Measurements from ENCODE around the gene HS3ST5.
"Not testable (repeated sequence)": the region's sequence is repeated elsewhere in the genome, so short reads cannot be mapped to it uniquely, and the experiment has no call there.

HS3ST5 gene

DNA sequence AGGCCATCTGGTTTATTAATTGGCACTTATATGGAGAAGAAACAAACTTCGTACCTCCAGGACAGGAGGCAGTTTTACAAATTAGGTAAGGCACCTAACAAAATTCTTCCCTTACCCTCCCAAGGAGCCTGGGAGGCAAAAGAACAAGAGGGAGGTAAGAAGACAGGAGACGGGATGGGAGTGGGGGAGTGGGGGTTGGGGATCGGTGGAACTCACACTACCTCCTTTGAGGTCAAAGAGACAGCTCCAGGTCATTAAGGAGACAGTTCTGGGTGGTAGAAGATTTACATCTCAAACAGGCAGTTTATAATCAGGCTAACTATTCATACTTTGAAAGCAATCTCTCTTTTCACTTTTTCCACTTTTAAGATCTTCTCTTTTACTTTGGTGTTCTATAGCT, 259.6 kb downstream of the HS3ST5 start:
- DNase-seq = no peak

DNA sequence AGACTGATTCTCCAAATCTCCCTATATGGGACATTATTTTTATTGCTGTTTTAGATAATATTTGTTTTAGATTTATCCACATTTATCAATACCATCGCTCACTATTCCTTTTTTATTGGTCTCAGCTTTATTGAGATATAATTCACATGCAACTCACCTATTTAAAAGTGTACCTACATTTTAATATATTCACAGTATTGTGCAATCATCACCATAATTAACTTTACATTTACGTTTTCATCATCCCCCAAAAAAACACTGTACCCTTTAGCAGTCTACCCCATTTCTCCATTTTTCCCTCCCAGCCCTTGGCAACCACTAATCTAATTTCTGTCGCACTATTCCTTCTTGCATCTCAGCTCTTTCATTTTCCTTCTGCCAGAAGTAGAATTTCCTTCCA, 261.1 kb downstream of the HS3ST5 start:
- no peak for DNase-seq

DNA sequence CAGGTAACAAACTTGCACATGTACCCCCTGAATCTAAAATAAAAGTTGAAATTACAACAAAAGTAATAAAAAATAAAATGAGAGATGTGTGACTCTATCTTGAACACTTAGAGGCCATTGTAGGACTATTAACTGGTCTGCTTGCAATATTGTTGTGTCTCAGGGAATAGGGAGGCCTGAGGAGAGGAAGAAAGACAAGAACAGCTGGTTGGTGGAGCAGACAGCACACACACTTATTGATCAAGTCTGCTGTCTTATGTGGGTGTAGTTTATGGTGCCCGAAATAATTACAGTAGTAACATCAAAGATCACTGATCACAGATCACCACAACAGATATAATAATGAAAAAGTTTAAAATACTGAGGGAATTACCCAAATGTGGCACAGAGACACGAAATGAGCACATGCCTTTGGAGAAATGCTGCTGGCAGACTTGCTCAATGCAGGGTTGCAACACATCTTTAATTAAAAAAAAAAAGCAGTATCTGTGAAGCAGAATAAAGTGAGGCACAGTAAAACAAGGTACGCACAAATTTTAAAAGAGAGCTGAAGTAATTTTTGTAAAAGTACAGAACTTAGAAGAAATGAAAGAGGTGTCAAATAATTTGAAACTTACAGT, 261.8 kb downstream of the HS3ST5 start:
- no peak for DNase-seq

DNA sequence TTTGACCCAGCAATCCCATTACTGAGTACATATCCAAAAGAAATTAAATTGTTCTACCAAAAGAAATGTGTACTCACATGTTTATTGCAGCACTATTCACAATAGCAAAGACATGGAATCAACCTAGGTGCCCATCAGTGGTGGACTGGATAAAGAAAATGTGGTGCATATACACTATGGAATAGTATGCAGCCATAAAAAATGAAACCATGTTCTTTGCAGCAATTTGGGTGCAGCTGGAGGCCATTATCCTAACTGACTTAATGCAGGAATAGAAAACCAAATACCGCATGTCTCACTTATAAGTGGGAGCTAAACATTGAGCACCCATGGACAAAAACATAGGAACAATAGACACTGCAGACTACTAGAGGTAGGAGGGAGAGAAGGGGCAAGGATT, 262.4 kb downstream of the HS3ST5 start:
- not testable (repeated sequence) for DNase-seq

DNA sequence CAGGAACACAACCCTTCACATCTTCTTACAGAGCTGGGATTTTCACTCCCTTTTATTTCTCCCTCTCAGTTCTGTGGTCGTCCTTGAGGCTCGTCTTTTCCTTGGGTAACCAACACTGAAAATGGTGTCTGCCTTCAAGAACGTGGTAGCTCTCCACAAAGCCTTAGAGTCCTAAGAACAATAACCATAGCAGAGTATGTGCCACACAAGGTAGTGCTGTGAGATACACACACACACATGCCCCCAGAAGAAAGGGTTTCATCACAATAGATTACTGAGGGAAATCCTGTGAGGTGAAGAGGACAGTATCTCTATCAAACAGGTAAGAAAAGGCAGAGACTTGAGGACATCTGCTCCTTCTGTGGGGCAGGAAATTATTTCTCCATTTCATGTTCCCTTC, 267.0 kb downstream of the HS3ST5 start:
- no peak for DNase-seq

DNA sequence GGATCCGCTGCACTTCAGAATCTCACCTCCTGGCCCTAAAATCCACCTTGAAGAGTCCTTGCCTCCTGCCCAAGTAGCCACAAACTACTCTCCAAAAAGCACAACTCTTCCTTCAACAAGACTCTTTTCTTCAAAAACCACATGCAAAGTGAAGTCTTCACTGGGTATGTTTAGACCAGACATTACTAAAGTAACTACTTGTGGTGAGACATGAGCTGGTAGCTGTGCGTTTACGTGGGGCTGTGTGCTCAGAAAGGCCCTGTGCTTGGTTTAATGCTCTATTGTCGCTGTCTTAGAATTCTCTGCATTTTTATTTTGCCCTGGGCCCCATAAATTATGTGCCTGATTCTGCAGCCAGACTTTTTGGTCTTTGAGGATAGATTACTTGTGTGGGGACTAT, 267.5 kb downstream of the HS3ST5 start:
- no peak for DNase-seq

DNA sequence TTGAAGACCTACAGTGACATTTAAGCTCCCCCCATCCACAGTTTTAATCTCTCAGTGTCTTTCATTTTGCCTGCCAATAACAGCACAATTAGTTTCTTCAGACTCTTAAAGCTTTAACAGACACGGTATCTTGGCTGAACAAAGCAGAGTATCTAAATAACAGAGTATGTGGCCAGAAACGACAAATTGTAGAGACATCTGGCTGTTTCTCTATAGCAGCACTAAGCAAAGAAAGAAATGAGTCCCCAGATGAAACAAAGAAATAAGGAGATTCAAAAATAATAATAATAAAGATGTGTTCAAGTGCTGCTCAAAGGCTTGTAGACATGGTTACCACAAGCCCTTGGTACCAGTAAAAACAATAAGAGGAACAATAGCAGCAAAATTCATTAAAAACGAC, 274.1 kb downstream of the HS3ST5 start:
- no peak for DNase-seq

DNA sequence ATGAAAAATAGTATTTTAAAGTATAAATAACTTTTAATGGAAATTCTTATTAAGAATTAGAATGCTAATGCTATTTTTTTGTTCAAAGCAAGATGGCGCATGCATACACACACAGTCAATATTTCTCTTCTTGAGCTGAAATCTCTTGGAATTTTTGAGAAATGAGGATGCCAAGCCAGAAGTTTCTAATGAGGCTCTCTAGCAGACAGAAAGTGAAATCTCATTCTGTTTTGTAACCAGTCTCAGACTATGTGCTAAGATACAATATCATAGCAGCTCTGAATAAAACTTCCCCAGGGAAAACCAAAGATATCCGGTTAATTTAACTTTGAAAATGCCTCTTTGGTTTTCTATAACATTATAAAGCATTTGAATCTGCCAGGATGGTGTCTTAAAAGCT, 274.7 kb downstream of the HS3ST5 start:
- no peak for DNase-seq

DNA sequence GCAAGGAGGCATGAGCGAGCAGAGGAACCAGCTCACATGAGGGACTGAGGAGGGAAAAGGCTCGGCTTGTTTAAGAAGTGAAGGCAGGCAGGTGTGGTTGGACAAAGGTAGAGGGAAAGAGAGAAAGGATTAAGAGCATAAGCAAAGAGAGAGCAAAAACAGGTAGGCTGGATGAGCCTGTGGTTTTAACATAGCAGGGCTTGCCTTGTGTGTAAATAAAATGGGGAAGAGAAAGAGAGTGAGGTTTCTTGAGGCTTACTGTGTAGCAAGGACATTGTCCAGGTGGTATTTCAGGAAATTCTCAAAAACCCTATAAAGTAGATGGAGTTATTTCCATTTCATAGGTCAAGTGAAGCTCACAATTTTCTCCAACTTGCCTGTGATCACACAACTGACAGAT, 278.0 kb downstream of the HS3ST5 start:
- DNase-seq = no peak

DNA sequence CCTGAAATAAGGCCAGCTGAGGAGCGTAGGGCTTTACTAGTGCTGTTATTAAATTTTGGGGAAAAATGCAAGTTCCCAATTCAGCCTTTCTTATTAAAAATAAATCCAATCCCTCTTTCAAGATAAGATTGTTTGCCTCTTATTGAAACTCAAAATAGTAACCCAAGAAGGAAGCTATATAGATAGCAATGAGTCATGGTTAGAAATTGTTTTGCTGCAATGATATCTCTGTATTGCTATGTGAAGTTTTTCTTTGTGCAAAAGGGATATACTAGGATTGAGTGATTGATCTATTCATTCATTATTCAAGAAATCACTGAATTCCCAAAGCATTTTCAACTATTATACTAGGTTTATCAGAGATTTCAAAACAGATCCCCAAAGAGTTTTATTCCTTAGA, 278.9 kb downstream of the HS3ST5 start:
- no peak for DNase-seq

DNA sequence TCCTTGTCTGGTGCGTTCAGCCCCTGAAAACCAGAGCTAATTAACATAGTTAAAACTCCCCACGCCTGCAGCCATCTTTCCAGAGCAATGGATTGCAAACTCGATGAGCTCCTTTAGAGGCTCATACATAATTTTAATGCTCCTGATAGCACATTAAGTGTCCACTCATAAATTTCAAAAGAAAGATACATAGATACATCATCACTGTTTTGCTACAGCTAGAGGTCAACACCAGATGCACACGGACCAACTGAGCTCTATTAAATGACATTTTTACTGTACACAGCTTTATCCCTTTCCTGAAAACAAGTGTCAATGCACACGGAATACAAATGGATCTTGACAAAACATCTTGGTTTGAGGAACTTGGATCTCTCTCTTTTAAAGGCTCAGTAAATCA, 280.6 kb downstream of the HS3ST5 start:
- DNase-seq = no peak

DNA sequence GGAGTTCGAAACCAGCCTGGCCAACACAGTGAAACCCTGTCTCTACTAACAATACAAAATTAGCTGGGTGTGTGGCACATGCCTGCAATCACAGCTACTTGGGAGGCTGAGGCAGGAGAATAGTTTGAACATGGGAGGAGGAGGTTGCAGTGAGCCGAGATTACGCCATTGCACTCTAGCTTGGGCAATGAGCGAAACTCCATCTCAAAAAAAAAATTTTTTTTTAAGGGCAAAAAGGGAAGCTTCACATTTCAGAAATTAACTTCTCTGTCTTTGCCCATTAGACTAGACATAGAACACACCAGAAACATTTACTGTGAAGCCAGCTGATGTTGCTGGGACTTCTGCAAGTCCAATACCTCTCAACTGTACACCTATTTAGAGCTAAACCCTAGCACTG, 281.1 kb downstream of the HS3ST5 start:
- DNase-seq = no peak

DNA sequence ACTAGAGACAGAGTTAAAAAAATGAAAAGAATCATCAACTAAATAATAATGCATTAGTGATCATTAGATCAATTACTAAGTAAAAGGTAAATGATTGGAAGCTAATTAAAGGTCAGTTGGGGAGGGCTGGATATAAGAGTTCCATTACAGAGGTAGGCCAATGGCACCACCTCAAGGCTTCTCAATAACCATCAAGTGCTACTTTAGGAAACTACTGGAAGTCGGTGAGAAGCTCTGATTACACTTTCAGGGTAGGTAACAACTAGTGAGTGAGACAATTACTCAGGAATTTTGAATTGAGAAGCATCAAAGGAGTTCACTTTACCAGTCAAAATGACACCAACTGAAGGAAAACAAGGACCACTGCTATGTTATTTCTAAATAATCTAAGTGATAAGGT, 281.7 kb downstream of the HS3ST5 start:
- no peak for DNase-seq

DNA sequence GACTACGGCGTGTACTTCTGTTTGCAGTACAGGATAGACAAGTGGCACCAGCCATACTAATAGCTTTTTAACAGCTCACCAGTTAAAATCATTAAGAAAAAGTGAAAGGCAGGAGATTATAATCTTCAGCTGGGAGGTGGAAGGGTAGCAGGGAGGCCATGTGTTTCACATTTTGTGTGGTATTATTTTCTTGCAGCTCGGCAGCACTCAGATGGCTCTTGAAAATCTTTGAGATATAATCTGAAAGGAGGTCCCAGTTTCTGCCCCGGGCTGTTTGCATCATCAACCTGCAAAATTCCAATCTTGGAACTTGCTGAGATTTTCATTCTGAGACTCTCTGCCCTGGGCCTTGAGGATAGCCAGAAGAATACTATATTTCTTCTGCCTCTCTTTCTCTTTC, 284.4 kb downstream of the HS3ST5 start:
- no peak for DNase-seq

DNA sequence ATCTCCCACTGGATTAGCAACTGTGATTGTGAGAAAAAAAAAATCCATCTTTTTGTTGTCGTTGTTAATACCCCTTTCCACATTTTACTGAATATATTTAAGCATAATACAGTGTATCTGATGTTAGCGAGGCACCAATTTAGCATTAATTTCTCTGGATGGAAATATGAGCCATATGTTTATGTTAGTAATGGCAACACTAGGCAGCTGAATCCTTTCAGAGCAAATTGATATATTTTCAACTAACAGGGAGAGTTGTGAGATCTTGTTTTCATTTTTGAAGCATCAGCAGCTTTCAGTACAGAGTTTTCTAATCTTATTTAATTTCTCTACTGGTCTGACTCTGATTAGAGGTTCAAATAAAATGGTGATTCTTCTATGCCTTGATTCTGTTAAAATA, 287.1 kb downstream of the HS3ST5 start:
- DNase-seq = no peak

DNA sequence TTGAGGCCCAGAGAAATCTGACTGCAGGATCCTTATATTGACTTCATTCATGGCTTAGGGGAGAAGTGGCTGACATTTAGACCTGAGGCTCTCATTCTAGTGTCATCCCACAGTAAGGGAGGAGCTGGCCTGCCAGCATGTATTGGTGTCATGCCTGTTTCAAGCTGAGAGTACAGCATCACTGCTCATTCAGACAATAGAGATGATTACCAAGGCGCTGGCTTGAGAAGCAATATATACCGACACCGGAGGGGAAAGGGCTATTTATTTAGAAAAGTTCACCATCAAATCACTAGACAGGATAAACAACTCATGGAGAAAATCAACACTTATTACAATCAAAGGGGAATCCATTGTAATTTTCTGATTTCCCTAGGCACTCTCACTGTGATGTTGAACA, 287.5 kb downstream of the HS3ST5 start:
- DNase-seq = no peak

DNA sequence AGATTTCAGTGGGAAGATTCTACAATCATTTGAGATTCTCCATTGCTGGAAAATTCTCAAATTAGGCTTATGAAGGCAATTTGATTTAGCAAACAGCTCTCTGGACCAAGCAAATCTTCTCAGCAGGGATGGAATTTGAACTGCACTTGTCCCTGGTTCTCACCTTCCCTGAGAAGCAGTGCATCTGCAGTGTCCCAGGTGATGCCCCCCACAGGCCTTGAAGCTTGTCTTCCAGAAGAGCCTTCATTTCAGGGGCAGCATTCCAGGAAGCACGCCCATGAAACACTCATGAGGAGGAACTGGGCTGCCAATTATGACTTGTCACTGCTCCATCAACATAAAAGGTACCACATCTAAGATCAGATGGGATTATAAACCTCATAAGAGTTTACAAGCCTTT, 289.0 kb downstream of the HS3ST5 start:
- DNase-seq = no peak

DNA sequence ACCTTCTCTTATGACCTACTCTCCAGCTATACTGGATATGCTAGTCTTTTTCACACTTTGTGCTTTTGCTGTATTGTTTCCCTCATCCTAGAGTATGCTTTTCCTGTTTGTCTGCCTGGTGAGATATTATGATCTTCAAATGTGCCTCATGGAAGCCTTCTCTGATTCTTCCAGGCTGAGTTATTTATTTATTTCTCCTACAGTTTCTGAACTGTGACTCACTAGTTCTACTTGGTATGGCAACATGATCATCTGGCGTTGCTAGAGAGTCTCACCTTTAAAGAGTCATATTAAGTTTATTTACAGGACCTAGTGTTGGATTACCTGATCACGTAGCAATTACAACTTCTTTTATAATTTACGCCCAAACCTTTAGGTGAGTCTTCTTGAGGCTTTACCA, 290.7 kb downstream of the HS3ST5 start:
- DNase-seq = no peak

DNA sequence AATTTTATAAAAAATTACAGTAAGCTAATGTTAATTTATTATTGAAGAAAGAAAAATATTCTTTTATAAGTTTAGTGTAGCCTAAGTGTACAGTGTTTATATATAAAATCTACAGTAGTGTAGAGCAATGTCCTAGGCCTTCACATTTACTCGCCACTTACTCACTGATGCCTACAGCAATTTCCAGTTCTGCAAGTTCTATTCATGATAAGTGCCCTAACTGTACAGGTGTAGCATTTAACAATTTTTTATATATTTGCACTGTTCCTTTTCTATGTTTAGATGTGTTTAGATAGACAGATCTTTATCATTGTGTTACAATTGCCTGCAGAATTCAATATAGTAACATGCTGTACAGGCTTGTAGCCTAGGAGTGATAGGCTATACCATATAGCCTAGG, 291.8 kb downstream of the HS3ST5 start:
- DNase-seq = no peak

DNA sequence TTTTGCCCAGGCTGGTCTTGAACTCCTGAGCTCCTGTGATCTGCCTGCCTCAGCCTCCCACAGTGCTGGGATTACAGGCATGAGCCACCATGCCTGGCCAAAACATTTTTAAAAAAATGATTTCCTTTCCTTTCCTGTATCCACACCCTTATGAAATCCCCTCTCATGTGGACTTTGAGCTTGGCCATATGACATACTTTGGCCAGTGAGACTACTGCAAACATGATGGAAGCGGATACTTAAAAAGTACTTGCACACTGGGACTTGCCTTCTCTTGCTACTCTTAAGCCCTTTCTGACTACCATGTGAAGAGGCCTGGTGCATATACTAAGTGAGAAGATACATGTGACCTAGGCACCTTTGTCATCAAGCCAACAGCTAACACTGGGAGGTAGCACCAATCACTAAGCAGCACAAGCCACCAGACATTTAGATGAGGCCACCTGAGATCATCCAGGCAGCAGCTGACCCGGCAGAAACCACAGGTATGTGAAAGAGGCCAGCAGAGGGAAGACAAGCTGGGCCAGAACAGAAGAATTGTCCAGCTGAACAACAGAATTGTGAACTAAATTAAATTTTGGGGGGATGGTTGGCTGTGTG, 293.4 kb downstream of the HS3ST5 start:
- DNase-seq = no peak

DNA sequence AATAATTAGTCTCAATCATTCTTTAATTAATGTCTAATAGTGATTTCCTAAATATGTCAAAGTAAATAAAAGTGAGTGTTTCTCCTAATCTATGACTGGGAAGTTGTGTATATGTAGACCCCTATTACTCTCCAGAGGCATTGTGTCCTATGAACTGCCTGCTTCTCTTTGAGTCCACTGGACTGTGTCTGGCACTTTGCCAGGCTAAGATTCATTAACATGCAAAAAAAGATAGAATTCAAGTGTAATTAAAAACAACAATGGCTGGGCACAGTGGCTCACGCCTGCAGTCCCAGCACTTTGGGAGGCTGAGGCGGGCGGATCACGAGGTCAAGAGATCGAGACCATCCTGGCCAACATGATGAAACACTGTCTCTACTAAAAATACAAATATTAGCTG, 298.3 kb downstream of the HS3ST5 start:
- DNase-seq = not testable (repeated sequence)

DNA sequence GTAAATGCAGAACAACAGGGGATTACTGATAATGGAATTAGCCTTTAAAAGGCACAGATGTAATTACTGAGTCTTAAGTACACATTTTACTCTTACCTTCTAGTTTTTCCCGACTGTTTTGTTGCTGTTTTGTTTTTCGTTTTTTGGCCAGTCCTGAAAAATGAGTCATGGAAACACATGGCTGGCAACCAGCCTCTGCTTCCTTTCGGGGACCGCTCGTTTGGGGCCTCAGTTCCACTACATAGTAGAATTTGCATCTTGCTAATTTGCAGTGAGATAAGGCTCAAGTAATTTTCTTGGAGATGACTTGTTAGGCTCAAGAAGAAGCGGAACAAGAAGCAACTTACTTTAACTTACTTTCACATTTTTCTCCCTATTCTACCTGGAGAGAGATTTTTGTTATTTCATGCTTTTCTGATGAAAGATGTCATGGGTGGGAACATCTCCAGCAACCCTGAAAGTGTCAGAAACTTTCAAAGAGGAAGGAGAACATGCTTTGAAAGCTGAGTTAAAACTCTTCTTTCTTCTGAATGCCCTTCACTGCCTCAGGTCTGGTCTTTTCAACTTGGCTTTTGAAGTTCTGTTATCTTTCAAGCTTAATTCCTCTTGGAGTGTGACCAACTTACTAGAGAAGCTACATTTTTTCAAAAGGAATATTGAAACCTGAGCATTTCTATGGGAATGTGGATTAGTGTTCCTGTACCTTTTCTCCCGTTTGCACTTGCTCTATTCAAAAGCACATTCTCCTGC, 300.4 kb downstream of the HS3ST5 start:
- no peak for DNase-seq

DNA sequence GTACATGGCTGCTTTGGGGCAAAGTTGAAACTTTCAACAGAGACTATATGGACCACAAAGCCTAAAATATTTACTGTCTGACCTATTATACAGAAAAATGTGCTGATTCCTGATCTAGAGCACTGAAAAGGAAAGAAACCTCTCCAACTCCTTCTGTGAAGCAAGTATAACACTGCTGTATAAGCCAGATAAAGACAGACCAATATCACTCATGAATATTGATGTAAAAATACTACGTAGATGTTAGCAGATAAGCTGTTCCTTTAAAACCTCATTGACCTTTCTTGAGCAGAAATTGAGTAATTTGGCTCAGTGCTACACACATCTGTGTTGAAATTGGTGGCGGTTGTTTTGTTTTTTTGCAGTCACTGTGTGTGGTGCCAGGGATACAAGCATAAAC, 302.0 kb downstream of the HS3ST5 start:
- no peak for DNase-seq

DNA sequence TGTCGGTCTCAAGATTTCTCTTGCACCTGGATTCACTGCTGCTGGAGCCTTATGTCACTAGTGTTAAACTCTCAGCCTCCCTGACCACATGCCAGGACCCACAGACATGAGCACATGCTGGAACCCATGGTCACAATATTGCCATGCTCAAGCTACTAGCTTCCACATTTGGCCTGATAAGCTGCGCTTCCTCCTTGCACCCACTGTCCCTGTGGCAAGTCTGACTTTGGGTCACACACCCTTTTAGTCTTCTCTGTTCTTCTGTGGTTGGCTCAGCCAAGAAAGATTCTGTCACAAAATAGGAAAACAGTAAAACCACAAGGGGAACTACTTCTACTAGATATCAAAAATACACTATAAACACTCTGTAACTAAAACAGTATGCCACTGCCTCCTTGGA, 303.0 kb downstream of the HS3ST5 start:
- no peak for DNase-seq

DNA sequence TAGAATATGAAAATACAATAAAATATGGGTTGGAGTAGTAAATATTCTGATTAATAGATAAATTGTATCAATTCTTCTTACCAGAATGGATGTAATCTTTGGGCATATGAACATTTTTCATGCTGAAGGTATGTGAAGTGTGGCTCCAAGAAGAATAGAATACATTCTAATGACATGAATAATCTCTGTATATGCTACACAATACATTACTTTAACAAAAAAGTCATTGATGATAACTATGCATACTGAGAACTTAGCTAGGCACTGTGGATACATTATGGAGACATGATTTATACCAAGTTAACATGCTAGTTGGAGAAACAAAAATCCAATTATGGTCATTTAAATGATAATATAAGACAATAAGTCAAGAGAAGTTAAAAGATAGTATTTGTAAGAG, 309.2 kb downstream of the HS3ST5 start:
- DNase-seq = no peak

Data from NCI-H510A (cell line).